GM21515 (cell line): Measurements from ENCODE around the gene ASRGL1.
"Not testable (repeated sequence)": the region's sequence is repeated elsewhere in the genome, so short reads cannot be mapped to it uniquely, and the experiment has no call there.

Experiments used
- ATAC-seq: cut with Tn5 transposase; IDR thresholded peaks from one replicate; pipeline ENCODE4 v1.9.1; 2021; ENCODE audit not compliant: unreplicated experiment

Gene ASRGL1

GRCh38 chr11:62352355-62353336 lies 15.4 kb downstream of the ASRGL1 start:
- no peak for ATAC-seq

- no peak for ATAC-seq
These were observed 16.6 kb downstream of the ASRGL1 start for GRCh38 chr11:62353841-62354240.

GRCh38 chr11:62358273-62358672 lies 21.0 kb downstream of the ASRGL1 start:
- ATAC-seq = no peak

DNA sequence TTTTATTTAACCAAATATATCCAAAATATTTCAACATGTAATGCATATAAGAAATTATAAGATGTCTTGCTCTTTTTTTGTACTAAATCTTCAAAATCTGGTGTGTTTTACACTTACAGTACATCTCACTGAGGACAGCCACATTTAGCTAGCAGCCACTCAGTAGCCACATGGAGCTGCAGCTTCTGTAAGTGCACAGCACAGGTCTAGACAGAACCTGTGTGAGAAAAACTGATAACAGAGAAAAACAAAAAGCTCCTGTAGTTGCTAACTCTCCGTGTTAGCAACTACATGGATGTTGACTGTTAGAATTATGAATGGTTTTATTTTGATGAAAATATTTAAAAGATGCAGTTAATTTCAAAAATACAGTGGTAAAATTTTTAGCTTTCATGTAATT lies 22.2 kb downstream of the ASRGL1 start:
- no peak for ATAC-seq

DNA sequence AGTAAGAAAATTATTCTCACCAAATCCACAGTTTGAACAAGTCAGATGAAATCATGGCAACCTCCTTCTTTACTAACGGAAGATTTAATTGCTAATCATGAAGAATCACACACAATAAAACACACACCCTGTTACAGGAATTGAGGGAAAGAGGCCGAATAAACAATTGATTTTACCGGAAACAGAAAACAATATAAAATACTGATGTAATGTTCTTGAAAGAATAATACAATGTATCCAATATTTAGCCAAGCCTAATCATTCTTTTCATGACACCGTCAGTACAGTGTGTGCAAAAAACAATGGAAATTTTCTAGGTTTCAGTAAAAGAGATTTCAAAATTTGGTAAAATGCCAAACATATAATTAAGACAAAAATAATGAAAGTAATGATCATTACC lies 23.4 kb downstream of the ASRGL1 start:
- no peak for ATAC-seq

GRCh38 chr11:62368861-62369477 lies 31.7 kb downstream of the ASRGL1 start:
- ATAC-seq = not testable (repeated sequence)

DNA sequence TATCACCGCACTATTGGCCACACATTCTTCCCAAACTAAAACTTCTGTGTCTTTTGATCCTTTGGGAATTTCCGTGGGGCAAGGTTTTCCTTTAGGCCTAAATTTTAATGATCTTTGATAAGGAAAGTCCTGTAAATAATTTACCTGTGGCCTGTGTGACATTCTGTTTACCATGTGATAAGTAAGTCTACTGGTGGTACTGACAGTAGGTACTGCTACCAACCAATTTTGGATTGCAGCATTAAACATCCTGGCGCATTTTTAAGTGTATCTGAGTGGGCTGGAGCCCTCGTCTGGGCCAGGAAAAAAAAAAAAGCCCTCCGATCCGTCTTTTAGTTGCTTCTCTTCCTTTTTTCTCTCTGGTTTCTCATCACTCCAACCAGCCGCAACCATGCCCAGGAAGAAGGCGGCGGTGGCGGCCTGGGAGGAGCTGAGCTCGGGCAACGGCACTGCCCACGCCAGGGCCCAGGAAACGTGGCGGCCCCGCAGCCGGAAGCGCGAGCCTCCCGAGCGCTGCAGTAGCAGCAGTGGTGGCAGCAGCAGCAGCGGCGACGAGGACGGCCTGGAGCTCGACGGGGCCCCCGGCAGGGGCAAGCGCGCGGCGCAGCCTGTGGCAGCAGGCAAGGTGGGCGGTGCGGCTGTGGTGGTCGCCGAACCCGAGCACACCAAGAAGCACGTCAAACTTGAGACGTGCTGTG lies 33.6 kb downstream of the ASRGL1 start:
- ATAC-seq = no peak

GRCh38 chr11:62372871-62373270 lies 35.6 kb downstream of the ASRGL1 start:
- no peak for ATAC-seq

DNA sequence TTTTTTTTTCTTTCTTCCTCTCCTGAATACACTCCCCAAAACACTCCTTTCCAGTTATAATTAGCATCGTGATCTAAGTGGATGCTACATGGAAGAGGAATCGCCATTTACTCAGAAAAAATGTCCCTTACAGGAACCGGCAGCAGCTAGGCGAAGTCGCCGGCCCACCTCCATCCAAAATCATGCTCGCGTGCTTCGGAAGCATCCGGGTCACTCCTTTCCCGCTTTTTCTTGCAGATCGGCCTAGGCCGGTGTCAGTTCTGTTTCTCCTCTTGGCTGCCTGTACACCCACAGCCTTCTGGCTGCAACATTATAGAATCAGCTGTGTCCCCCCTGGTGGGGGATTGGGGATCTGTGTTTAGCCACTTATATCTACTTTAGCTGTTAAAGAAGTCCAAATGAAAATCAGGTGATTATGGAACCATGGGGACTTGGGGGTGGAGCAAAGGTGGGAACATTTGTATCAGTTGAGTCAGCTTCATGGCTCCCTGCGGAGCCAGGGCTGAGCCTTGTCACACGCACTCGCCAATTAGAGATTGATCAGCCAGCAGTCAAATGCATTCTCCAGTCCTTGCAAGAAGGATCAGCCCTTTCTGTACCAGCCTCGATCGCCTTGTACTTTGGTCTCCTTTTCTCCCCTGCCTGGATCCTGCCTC lies 36.3 kb downstream of the ASRGL1 start:
- ATAC-seq = no peak

GRCh38 chr11:62374801-62375200 lies 37.6 kb downstream of the ASRGL1 start:
- no peak for ATAC-seq

- ATAC-seq = not testable (repeated sequence)
These were observed 41.3 kb downstream of the ASRGL1 start for GRCh38 chr11:62378459-62379063.

- ATAC-seq = not testable (repeated sequence)
These were observed 42.3 kb downstream of the ASRGL1 start for GRCh38 chr11:62379586-62379985.

GRCh38 chr11:62380821-62381245 lies 43.6 kb downstream of the ASRGL1 start:
- ATAC-seq = not testable (repeated sequence)

DNA sequence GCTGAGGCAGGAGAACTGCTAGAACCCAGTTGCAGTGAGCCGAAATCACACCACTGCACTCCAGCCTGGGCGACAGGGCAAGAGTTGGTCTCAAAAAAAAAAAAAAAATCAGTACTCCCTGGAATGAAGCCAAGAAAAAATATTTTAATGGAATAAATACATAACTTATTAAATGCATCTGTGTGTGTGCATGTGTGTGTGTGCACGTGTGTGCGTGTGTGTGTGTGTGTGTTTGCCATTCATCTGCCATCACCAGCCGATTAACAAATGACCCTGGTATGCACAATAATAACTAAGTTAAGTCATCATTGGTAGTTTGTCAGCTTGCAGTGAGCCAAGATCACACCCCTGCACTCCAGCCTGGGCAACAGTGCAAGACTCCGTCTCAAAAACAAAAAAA lies 46.6 kb downstream of the ASRGL1 start:
- no peak for ATAC-seq

- ATAC-seq = peak; percentile 56
These were observed 48.8 kb downstream of the ASRGL1 start for GRCh38 chr11:62386083-62386482.

DNA sequence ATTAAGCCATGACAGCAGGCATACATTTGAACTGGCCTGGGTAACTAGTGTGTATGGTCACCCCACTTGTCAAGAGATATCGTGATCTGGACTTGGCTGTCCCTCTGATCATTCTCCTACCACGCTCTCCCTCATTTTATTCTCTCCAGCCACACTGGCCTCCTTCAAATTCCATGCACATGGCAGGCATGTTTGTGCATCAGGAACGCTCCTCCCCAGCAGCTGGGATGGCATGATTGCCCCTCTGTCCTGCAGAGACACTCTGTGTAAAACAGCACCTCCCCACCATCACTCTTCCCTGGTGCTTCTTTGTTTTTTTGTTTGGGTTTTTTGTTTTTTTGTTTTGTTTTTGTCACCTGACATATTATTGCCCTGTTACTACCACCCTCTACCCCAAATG lies 50.1 kb downstream of the ASRGL1 start:
- no peak for ATAC-seq

- ATAC-seq = no peak
These were observed 51.8 kb downstream of the ASRGL1 start for GRCh38 chr11:62388999-62389398.

DNA sequence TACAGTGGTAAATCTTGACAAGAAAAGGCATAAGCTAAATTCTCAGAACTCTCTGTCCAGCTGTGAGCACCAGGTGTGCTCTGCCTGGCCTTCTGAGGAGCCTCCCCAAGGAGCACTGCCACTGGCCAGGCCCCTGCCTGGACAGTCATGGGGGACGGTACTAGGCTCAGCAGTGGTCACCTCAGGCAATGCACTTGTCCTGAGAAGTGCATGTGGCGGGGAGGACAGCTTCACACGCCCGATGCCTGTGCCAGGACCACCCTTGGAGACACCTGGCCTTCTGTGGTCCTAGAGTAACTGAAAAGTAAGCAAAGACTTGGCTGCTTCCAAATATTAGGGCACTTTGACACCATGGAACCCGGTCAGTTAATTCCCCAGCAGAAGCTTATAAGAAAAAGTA lies 53.0 kb downstream of the ASRGL1 start:
- no peak for ATAC-seq

- no peak for ATAC-seq
These were observed 53.5 kb downstream of the ASRGL1 start for GRCh38 chr11:62390722-62391121.

- no peak for ATAC-seq
These were observed 54.6 kb downstream of the ASRGL1 start for GRCh38 chr11:62391642-62392425.
